Dedifferentiated amniotic fluid mesenchymal stem cell (primary cell): ENCODE data around the gene ARHGAP6.

Source experiments
- DNase-seq: peaks from one replicate; pipeline ENCODE4 v3.0.0-alpha.2; 2016; ENCODE audit errors: extremely low spot score

ARHGAP6 gene

GRCh38 chrX:11464836-11465463 is 200.8 kb downstream of the ARHGAP6 start:
- DNase-seq: no peak

DNA sequence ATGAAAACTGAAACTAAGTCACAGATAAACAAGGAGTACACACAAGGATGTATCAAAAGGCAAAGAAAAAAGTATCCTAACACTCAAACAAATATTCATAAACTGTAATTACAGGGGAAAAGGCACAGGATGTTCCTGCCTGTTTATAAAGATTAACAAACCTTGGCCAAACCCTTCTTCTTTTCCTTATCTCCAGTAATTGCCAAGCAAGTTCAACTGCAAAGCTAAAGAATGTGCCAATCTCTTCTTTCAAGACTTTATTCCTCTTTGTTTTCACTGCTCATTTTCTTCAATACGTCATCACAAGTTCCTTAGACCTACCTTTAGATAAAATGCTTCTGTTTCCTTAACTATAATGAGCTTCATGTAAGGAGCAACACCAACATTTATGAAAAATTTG is 201.3 kb downstream of the ARHGAP6 start:
- no peak for DNase-seq

GRCh38 chrX:11462648-11463047 is 203.1 kb downstream of the ARHGAP6 start:
- no peak for DNase-seq

DNA sequence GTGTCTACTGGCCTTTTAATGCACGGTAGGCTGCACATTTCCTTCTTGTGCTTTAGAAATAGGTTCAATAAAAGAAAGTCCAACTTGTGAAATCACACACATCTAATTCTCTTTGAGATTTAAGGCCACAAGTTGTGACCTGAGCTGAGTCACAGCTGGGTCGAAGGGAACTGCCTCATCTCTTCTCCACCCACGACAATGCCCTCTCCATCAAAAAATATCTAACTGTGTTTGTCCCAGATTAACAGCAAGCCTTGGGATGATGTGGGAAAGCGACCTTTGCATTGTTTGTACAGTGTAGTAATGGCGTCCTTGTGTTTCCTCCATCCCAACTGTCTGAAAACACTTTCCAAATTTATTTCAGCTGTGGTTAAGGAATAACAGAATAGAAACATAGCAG is 203.6 kb downstream of the ARHGAP6 start:
- no peak for DNase-seq

GRCh38 chrX:11461201-11462001 is 204.3 kb downstream of the ARHGAP6 start:
- no peak for DNase-seq

GRCh38 chrX:11460347-11460746 is 205.4 kb downstream of the ARHGAP6 start:
- no peak for DNase-seq

GRCh38 chrX:11458170-11458569 is 207.6 kb downstream of the ARHGAP6 start:
- DNase-seq: peak; percentile 60

DNA sequence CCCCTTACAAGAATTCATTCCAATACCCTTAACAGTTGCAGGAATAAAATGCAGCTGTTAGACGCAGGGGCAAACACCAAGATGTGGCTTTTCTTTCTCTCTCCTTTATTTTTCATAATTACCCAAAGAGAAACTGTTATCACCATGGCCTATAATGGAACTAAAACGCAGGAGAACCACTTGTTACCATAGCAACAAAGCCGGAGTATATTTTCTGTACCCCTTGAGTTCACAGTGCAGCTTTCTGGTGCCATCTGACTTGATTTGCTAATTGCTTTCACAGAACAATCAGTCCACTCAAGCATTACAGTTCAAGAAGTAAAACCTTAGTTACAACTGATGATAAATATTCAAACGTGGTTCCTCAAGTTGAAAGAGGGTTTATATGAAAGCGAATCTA is 214.6 kb downstream of the ARHGAP6 start:
- DNase-seq: no peak

GRCh38 chrX:11450354-11450753 is 215.4 kb downstream of the ARHGAP6 start:
- DNase-seq: no peak

DNA sequence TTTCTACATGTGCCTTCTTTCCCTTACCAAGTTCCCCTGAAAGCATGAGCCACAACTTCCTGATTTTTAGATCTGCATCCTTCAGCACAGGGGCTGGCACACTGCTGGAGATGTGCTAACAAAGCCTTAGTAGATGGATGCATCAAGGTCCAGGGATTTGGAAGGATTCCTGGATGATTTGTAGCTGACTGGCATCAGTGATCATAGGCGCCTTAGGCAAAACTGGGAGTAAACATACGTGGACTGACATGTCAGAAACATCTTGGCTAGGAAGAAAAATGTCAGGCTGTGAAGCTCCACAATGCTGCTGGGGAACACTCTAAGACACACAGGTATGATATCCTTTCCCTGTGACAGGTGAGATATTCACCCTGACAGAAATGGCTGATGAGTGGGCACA is 216.1 kb downstream of the ARHGAP6 start:
- no peak for DNase-seq

DNA sequence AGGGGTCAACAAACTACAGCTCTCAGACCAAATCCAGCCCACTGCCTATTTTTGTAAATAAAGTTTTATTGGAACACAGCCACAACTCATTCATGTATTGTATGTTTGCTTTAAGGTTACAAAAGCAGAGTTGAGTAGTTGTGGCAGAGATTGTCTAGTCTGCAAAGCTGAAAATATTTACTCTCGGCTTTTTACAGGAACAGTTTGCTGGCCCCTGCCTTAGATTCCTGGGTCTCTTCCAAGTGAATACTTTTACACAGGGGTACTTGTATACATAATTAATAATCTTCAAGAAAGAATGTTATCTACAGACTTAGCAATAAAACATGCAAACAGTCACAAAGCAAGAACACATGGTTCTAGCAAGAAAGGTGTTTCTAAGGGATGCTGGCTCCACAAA is 218.3 kb downstream of the ARHGAP6 start:
- DNase-seq: no peak

GRCh38 chrX:11446949-11447348 is 218.8 kb downstream of the ARHGAP6 start:
- DNase-seq: no peak

GRCh38 chrX:11446336-11446735 is 219.4 kb downstream of the ARHGAP6 start:
- DNase-seq: peak; percentile 55

DNA sequence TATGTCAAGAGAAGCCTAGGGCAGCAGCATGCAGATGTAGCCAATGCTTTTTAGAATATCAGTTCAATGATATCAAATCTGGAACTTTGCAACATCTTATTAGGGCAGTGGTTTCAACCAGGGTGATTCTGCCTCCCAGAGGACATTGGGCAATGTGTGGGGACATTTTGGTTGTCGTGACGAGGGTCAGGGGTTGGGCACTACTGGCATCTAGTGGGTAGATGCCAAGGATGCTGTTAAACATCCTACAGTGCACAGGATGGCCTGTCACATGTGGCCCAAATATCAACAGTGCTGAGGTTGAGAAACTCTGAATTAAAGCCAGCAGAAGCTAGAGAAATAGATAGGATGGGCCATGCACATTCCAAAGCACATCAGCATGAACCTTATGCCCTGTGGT is 220.2 kb downstream of the ARHGAP6 start:
- DNase-seq: no peak

- no peak for DNase-seq
Measured at GRCh38 chrX:11444052-11444451, 221.7 kb downstream of the ARHGAP6 start.

GRCh38 chrX:11439846-11440245 is 225.9 kb downstream of the ARHGAP6 start:
- no peak for DNase-seq

- DNase-seq: no peak
Measured at GRCh38 chrX:11438767-11439166, 227.0 kb downstream of the ARHGAP6 start.

GRCh38 chrX:11438380-11438723 is 227.4 kb downstream of the ARHGAP6 start:
- no peak for DNase-seq

DNA sequence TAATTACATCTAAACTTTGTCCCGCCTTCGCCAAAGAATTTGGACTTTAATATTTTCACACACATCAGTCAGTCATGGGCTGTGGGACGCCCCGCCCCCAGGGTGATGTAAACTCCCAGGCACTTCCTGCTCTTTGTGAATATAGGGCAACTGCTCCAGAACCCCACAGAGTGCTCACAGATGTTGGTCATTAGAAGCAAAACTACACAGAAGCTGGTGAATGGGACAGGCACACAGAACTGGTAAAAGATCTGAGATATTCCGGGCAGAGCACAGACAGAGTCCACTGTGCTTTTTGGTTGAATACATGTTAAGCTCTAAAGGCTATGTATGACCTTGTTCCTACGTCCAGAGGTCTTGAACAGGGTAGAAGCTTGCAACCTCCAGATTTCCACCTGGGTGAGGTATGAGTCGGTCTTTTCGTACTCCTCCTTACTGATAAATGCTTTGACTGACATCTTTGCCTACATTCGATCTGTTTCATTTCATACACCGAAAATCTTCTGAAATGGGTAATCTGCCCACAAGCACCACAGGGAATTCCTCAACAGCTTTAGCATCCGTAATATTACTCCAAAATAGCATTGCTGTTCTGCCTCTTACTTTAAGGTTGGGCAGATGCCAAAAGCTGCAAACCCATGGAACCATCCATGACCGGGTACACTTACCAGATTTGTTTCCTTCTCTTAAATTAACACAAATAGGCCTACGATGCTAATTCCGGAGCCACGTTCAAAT is 227.9 kb downstream of the ARHGAP6 start:
- no peak for DNase-seq

DNA sequence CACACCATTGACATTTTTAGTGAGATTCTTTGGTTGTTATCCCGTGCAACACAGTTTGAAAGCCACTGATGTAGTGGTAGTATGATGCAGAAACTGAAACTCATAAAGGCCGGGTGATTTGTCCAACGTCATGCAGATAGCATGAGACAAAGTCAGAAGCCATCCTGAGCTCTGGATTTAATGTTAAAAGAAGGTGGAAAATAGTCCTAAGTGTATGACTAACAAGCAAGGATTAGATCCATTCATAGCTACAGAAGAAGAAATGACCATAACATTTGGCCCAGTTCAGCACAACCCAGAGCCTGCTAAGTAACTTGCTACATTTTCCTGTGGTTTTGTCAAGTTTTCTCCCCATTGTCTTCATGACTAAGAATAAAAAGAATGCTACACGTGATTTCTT is 230.2 kb downstream of the ARHGAP6 start:
- DNase-seq: peak; percentile 55

DNA sequence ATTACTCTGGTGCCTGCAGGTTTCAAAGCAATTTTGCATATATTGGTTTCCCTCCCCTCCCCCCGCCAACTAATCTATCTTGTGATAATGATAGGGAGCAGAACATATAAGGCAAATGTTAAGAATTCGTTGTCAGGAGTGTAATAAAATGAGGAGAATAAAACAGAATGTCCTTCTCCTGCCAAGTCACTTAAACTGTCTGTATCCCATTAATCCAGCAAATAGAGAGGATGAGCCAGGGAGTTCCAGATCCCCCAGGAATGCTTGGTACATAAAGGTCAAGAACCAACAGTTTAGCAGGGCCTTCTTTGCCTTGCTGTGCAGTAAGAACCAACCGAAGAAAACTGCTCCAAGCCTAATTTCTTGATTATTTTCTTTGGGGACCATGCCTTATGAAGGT is 231.1 kb downstream of the ARHGAP6 start:
- no peak for DNase-seq

DNA sequence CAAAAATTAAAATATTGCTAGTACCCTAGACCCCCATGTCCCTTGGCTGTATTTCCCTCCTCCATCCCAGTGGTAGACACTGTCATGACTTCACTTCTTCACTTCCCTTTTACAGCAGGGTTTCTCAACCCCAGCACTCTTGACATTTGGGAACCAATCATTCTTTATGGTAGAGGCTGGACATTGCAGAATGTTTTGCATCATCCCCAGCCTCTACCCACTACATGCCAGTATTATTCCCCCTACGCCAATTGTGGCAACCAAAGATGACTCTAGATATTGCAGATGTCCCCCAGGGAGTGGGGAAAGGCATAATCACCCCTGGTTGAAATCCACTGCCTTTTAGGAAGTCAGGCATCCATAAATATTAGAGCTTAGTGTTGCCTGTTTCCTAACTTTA is 233.9 kb downstream of the ARHGAP6 start:
- DNase-seq: no peak

GRCh38 chrX:11430271-11430670 is 235.4 kb downstream of the ARHGAP6 start:
- DNase-seq: no peak
